Breast epithelium (tissue), 4 donors: ENCODE measurements around the gene PHACTR2. TPM values are rescaled to one million over a fixed set of nuclear protein-coding genes. Genes with fewer than 3 reads are reported as not detected.

Source experiments
- DNase-seq, 2 donors: peaks; one replicate each; pipeline ENCODE4 v3.0.0-alpha.2; 2019; ENCODE audit warnings: low spot score in 2 of 2
- H3K27ac ChIP-seq, 2 donors: fragments of 200-600 bp; sonication (generic) in 1 of 2; one replicate each; pipeline ENCODE4 v1.5.1; 2016 to 2019; ENCODE audit warnings: mild to moderate bottlenecking in 1 of 2
- H3K27me3 ChIP-seq, 2 donors: fragments of 200-600 bp; sonication (generic) in 1 of 2; one replicate each; pipeline versions ENCODE4 v1.5.1 to v1.6.0; 2017 to 2019; ENCODE audit warnings: control low read depth in 1 of 2, mild to moderate bottlenecking in 1 of 2
- H3K36me3 ChIP-seq: fragments of 200-600 bp; one replicate; pipeline ENCODE4 v1.5.1; 2019
- H3K4me1 ChIP-seq, 2 donors: fragments of 200-600 bp; sonication (generic); one replicate each; pipeline ENCODE4 v1.5.1; 2016 to 2019; ENCODE audit warnings: control low read depth in 1 of 2
- H3K4me3 ChIP-seq, 3 donors: fragments of 200-600 bp; sonication (generic); 1 replicate in 2 of 3; 2 replicates in 1 of 3; pipeline ENCODE4 v1.5.1; 2016 to 2019; ENCODE audit warnings: mild to moderate bottlenecking in 3 of 3, moderate library complexity in 2 of 3
- H3K9me3 ChIP-seq, 2 donors: fragments of 200-600 bp; sonication (generic) in 1 of 2; one replicate each; pipeline ENCODE4 v1.5.1; 2016 to 2019; ENCODE audit warnings: control low read depth in 1 of 2
- CTCF ChIP-seq, 3 donors: fragments of 450-650 bp; IDR thresholded peaks; one replicate each; pipeline ENCODE4 v1.5.1; 2016 to 2017; ENCODE audit warnings: antibody characterized with exemption in 3 of 3, mild to moderate bottlenecking in 3 of 3, moderate library complexity in 3 of 3
- POLR2A ChIP-seq: fragments of 450-650 bp; IDR thresholded peaks from one replicate; pipeline ENCODE4 v1.6.1; 2016; ENCODE audit warnings: antibody characterized with exemption, mild to moderate bottlenecking, moderate library complexity
- POLR2AphosphoS5 ChIP-seq, 3 donors: sonication (generic); formaldehyde crosslinking; IDR thresholded peaks; one replicate each; pipeline ENCODE4 v1.6.1; 2017; ENCODE audit warnings: antibody characterized with exemption in 3 of 3
- intact Hi-C: fragments of 100-400 bp; cut with DNase I; formaldehyde crosslinking; loops from one replicate; pipeline ENCODE4 v1.15.1; 2023; ENCODE audit warnings: low total_unique reads
- total RNA-seq, 3 donors: library from RNA; depleted of rRNA; stranded (reverse); fragments of >200 nt; gene quantifications; one replicate each; pipeline ENCODE4 v1.1.0, GENCODE V29; 2016

PHACTR2 gene
- total RNA-seq, 3 donors from 2014 or later, result 27.5 to 53.3 (median 52.4) TPM

- intact Hi-C loops, result no loop called here
- no peak overlapping the region for H3K27ac ChIP-seq
These were observed 75.9 kb downstream of the PHACTR2 start for GRCh38 chr6:143753678-143754077.

GRCh38 chr6:143754204-143754603 lies 76.4 kb downstream of the PHACTR2 start:
- Histone ChIP-seq H3K4me3 (no peak overlapping the region), H3K27me3 (no peaks in the 10 kb centered on the region), H3K36me3 (no peaks in the 10 kb centered on the region), H3K27ac (no peak overlapping the region), H3K4me1 (no peaks in the 10 kb centered on the region), H3K9me3 (no peaks in the 10 kb centered on the region)
- intact Hi-C loops, result no loop called here
- TF ChIP-seq POLR2AphosphoS5 (IDR thresholded peaks at IDR 0.05), result no peak
- no peak for TF ChIP-seq POLR2A
- no peak for DNase-seq

More at GRCh38 chr6:143753678-143754077, 75.9 kb downstream of the PHACTR2 start:
- no peaks in the 10 kb centered on the region for H3K27me3 ChIP-seq
- no peak overlapping the region for H3K4me3 ChIP-seq
- no peaks in the 10 kb centered on the region for H3K4me1 ChIP-seq
- H3K36me3 ChIP-seq, result no peaks in the 10 kb centered on the region
- TF ChIP-seq POLR2AphosphoS5 (IDR thresholded peaks at IDR 0.05) (no peak), POLR2A (no peak), CTCF (IDR thresholded peaks at IDR 0.05) (no peak)
- no peak for DNase-seq
- H3K9me3 ChIP-seq, result no peaks in the 10 kb centered on the region

- Histone ChIP-seq H3K36me3 (no peaks in the 10 kb centered on the region), H3K27me3 (no peaks in the 10 kb centered on the region), H3K4me3 (no peak overlapping the region), H3K27ac (no peak overlapping the region), H3K4me1 (no peaks in the 10 kb centered on the region), H3K9me3 (no peaks in the 10 kb centered on the region)
- DNase-seq, result no peak
- intact Hi-C loops, result no loop called here
- TF ChIP-seq POLR2A (no peak), CTCF (IDR thresholded peaks at IDR 0.05) (no peak), POLR2AphosphoS5 (IDR thresholded peaks at IDR 0.05) (no peak)
These were observed 77.6 kb downstream of the PHACTR2 start for GRCh38 chr6:143755301-143755744.

GRCh38 chr6:143757346-143757832 lies 79.6 kb downstream of the PHACTR2 start:
- Histone ChIP-seq H3K36me3 (no peaks in the 10 kb centered on the region), H3K4me1 (no peaks in the 10 kb centered on the region), H3K27ac (no peak overlapping the region), H3K9me3 (no peaks in the 10 kb centered on the region), H3K4me3 (no peak overlapping the region), H3K27me3 (no peaks in the 10 kb centered on the region)
- TF ChIP-seq POLR2A (no peak), CTCF (IDR thresholded peaks at IDR 0.05) (no peak), POLR2AphosphoS5 (IDR thresholded peaks at IDR 0.05) (no peak)
- intact Hi-C loops, result no loop called here
- no peak for DNase-seq

DNA sequence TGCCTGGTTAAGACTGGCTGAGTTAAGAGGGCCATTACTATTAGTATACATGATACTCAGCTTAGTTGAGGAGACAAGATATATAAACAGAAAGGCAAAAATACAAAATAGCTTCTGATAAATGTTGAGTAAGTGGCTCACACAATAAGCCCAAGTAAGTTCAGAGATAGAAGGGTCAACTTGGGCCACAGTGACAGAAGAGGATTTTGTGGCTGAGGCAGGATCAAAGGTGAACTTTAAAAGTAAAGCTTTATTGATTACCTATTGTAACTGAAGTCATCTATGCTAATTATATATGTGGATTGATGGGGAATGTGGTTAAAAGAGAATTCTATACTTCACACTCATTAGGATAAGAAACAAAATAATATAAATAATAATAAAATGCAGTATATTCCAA lies 80.8 kb downstream of the PHACTR2 start:
- Histone ChIP-seq H3K4me1 (no peaks in the 10 kb centered on the region), H3K4me3 (no peak overlapping the region), H3K27me3 (no peaks in the 10 kb centered on the region), H3K27ac (no peak overlapping the region), H3K9me3 (no peaks in the 10 kb centered on the region), H3K36me3 (no peaks in the 10 kb centered on the region)
- intact Hi-C loops, result no loop called here
- no peak for DNase-seq
- TF ChIP-seq POLR2A (no peak), POLR2AphosphoS5 (IDR thresholded peaks at IDR 0.05) (no peak), CTCF (IDR thresholded peaks at IDR 0.05) (no peak)

DNA sequence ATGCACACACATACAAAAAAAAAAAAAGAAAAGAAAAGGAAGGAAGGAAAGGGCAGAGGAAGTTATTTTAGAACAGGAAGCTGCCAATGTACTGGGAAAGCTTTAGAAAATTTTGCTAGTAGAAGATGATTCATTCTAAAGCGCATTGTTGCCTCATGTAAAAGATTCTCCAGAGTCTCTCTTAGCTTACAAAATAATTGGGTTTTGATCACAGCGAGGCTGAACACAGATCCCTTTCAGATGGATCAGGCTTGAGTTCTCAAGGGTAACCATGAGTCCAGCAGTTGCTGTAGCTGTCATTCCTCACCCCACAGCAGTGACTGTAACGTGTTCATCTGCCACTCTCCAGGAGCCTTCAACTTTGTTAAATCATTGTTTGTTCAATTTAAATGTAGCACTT lies 81.9 kb downstream of the PHACTR2 start:
- DNase-seq, result no peak
- Histone ChIP-seq H3K36me3 (no peaks in the 10 kb centered on the region), H3K4me1 (no peaks in the 10 kb centered on the region), H3K27ac (peak overlapping the region in 1 of 2 donors; percentile 13), H3K9me3 (no peaks in the 10 kb centered on the region), H3K27me3 (no peaks in the 10 kb centered on the region), H3K4me3 (no peak overlapping the region)
- intact Hi-C loops, result no loop called here
- TF ChIP-seq POLR2A (no peak), CTCF (IDR thresholded peaks at IDR 0.05) (no peak), POLR2AphosphoS5 (IDR thresholded peaks at IDR 0.05) (no peak)
